Stimulated activated CD4-positive, alpha-beta T cell treated with anti-CD3 and anti-CD28 coated beads, Interleukin-1b, Interleukin-23, amount 100 ng/mL, for 1 hour (primary cell): ENCODE results near the gene SLC22A12.

Source experiments
- DNase-seq, 2 donors: peaks; one replicate each; pipeline ENCODE4 v3.0.0-alpha.2; 2020; ENCODE audit warnings: low read depth in 2 of 2

SLC22A12 gene

DNA sequence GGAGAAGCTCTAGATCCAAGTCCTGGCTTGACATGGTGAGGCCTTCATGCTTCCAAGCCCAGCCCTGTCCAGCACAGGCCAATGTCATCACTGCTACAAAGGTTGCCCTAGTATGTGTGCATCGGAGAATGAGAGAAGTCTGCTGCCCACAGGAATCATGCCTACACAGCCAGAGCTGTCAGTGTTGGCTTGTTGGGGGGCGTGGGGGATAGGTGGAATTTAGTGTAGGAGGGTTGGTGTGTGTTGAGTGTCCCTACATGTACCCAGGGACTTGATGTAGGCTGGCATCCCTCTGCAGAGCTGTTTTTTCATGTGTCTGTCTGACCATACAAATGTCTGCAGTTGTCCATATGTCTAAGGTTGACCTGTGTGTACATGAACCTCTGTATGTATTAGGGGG, 37.6 kb downstream of the SLC22A12 start:
- DNase-seq: no peak

- no peak for DNase-seq
These were observed 38.1 kb downstream of the SLC22A12 start for GRCh38 chr11:64629103-64629502.

GRCh38 chr11:64629796-64630562, 39.0 kb downstream of the SLC22A12 start:
- DNase-seq: no peak

- no peak for DNase-seq
These were observed 40.7 kb downstream of the SLC22A12 start for GRCh38 chr11:64631675-64632074.

- no peak for DNase-seq
These were observed 41.2 kb downstream of the SLC22A12 start for GRCh38 chr11:64632237-64632636.

GRCh38 chr11:64632654-64633053, 41.6 kb downstream of the SLC22A12 start:
- DNase-seq: no peak

DNA sequence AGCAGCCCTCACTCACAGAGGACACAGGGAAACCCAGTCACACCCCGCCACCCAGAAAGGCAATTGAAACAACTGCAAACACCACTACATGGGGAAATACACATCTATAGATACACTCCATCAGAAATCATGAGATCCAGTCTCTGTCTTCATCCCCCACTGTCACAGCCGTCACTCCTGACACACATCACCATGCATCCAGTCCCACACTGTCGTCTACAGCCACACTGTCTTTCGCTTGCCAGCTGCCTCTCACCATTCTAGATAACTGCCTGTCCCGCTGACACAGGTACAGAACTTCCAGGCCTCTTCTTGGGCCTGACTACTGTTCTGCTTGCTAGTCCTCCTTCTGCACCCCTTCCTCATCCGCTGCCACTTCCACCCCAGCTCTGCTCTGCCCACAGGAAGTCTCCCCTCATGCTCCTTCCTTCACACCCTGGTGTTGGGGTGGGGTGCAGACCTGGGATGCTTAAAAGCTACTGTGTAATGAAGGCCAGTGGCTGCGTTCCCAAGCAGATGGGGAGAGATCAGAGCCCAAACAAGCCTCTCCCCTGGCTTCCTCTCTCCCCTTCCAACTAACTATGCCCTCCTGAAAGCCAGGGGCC, 42.6 kb downstream of the SLC22A12 start:
- DNase-seq: no peak

- DNase-seq: no peak
These were observed 46.5 kb downstream of the SLC22A12 start for GRCh38 chr11:64637334-64638017.

DNA sequence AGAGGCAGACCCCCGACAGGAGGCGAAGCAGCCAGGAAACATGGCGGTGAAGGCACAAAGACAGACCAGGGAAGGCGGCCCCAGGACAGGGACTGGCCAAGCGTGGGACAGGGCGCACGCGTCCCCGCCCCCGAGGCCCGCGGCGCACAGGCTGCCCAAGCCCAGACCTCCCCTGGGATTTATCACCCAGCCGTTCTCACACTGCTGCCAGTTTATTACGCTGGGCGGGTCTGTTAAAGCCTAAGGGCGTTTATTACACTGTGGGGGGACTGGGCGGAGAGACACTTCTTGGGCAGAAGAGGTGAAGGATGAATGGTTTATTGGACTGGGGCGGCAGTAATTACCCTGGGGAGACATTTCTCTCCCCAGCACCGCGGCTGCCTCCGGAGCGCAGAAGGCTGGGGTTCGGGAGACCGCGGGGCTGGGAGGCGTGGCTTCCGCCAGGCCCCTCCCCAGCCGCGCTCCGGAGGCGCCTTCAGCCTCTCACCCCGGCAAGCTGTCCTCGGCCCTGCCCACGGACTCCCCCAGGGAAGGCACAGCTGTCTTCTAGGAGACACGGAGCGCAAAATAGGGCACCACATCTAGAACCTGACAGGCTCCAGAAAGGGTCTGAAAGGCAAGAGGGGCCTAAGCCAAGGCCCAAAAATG, 47.1 kb downstream of the SLC22A12 start:
- DNase-seq: no peak

GRCh38 chr11:64638829-64639228, 47.8 kb downstream of the SLC22A12 start:
- no peak for DNase-seq

- no peak for DNase-seq
These were observed 48.9 kb downstream of the SLC22A12 start for GRCh38 chr11:64639885-64640284.

GRCh38 chr11:64641596-64642417, 50.8 kb downstream of the SLC22A12 start:
- DNase-seq: no peak

DNA sequence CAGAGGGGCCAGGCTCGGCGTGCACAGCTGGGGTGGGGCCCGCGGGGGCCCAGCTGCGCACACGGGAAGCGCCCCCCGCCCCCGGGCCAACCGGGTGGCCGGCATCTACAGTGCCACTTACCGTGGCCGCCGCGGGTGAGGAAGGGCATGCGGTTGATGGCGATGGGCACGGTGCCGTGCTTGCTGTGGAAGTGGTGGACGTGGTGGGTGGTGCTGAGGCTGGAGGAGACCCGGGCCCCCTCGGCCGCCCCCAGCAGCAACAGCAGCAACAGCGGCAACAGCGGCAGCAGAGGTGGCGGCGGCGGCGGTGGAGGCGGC, 51.4 kb downstream of the SLC22A12 start:
- no peak for DNase-seq

DNA sequence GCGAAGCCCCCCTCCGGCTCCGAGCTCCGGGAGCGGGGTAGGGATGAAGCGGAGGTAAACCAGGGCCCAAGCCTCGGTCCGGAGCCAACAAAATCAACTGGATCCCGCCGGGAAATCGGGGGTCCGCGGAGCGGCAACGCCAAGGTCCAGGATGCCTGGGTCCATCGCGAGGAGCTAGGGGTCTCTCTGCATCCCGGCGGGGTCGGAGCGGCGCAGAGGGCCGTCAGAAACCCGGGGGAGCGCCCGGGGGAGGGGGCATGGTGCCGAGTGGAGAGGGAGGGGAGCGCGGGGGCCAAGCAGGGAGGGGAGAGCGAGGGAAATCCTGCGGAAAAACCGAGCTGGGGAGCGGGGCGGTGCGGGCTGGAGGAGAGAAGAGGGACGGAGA, 51.8 kb downstream of the SLC22A12 start:
- no peak for DNase-seq

DNA sequence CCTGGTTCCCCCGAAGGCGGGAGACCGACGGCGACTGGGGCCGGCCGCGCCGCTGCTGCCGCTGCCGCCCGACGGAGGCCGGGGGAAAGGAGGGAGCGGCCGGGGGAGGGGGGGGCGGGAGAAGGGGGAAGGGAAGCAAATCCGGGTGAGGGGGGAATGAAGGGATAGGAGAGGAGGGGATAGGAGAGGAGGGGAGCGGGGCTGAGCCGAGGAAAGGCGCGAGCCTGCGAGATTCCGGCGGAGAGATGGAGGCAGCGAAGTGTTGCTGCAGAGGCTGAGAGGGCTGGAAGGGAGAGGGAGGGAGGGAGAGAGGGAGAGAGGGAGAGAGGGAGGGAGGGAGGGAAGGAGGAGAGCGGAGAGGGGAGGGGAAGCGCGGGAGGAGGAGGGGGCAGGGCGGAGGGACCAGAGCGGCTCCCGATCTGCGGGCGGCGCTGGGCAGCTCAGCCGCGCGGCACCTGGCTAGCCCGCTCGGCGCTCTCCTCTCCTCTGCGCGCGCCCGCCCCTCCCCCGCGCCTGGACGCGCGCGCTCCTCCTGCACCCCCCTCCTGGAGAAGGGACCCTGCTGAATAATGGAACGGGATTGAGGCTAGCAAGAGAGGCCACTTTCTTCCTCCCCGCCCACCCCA, 52.3 kb downstream of the SLC22A12 start:
- no peak for DNase-seq

DNA sequence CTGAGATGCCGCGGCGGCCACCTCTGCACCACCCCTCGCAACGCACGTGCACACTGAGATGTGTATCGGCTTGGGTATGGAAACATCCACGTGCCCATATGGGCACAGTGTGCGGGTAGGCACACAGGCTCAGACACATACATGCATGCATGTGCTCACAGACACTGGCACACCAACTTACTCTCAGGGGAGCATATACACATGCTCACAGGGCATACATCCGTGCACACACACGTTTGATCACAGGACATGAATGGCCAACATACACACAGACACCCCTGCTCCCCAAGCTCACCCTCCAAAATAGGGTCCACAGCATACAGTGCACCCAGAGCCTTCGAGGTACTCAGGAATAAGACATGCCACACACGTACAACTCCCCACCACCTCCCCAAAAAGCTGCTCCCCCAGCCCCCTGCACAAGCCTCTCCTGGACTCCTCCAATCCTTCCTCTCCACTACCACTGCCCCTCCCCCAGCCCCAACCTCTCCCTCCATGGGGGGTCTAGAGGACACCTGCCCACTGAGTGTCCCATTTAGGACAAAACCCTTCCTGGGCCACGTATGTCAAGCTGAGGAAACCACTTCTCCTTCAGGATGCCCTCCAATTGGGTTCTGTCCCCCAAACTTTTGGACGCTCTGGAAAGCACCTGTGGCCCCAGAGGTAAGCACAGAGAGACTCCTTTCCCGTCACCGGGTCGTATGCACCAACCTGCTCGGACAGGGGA, 53.1 kb downstream of the SLC22A12 start:
- no peak for DNase-seq

GRCh38 chr11:64644647-64645275, 53.7 kb downstream of the SLC22A12 start:
- DNase-seq: no peak

GRCh38 chr11:64647019-64647779, 56.2 kb downstream of the SLC22A12 start:
- no peak for DNase-seq

GRCh38 chr11:64648551-64648950, 57.5 kb downstream of the SLC22A12 start:
- DNase-seq: no peak
